K562 (cell line): Measurements from ENCODE around the gene FBXW7. TPM values are rescaled to one million over a fixed set of nuclear protein-coding genes. Genes with fewer than 3 reads are reported as not detected.

Experiments
- C11orf30 ChIP-seq: fragments of 450-650 bp; IDR thresholded peaks from 2 replicates; pipeline ENCODE4 v1.6.1; 2016; ENCODE audit warnings: low read depth, mild to moderate bottlenecking
- CBFB ChIP-seq: sonication (generic); formaldehyde crosslinking; IDR thresholded peaks from 2 replicates; pipeline ENCODE4 v1.4.0; 2020; ENCODE audit warnings: mild to moderate bottlenecking, missing genetic modification reagents
- CTBP1 ChIP-seq: fragments of 450-650 bp; IDR thresholded peaks from 2 replicates; pipeline ENCODE4 v1.6.1; 2016; ENCODE audit warnings: borderline replicate concordance
- FUS ChIP-seq: fragments of 200-400 bp; formaldehyde crosslinking; optimal IDR thresholded peaks from 2 replicates; pipeline ENCODE3; 2017; ENCODE audit warnings: low read depth, low read length
- GABPB2 ChIP-seq: fragments of 250-450 bp; sonication (Bioruptor Pico); conservative IDR thresholded peaks from 2 replicates; pipeline ENCODE4 v1.5.1; 2021; ENCODE audit warnings: mild to moderate bottlenecking
- LCOR ChIP-seq: sonication (generic); formaldehyde crosslinking; IDR thresholded peaks from 2 replicates; pipeline ENCODE4 v1.8.0; 2022; ENCODE audit warnings: mild to moderate bottlenecking, missing genetic modification reagents
- MTA2 ChIP-seq: fragments of 450-650 bp; IDR thresholded peaks from 2 replicates; pipeline ENCODE4 v1.6.1; 2016; ENCODE audit warnings: low read depth
- MYNN ChIP-seq, 2 experiments: sonication (generic); formaldehyde crosslinking in 1 of 2; IDR thresholded peaks; 2 replicates each; pipeline versions ENCODE4 v1.5.0 to v1.6.1; 2016 to 2020; ENCODE audit warnings: antibody characterized with exemption in 1 of 2, missing genetic modification reagents in 1 of 2
- NCOA4 ChIP-seq: fragments of 450-650 bp; IDR thresholded peaks from 2 replicates; pipeline ENCODE4 v1.6.1; 2018; ENCODE audit warnings: mild to moderate bottlenecking; ENCODE audit not compliant: partially characterized antibody
- PYGO2 ChIP-seq: fragments of 450-650 bp; IDR thresholded peaks from 2 replicates; pipeline ENCODE4 v1.6.1; 2016; ENCODE audit warnings: mild to moderate bottlenecking, missing genetic modification characterization, moderate library complexity, missing compliant biosample characterization
- RAD21 ChIP-seq, 2 experiments: fragments of 250-450 bp in 1 of 2; fragments of 450-650 bp in 1 of 2; sonication (Bioruptor Pico) in 1 of 2; formaldehyde crosslinking in 1 of 2; IDR thresholded peaks in 1 of 2; conservative IDR thresholded peaks in 1 of 2; 2 replicates each; pipeline versions ENCODE4 v1.4.0 to v1.8.0; 2020 to 2022; ENCODE audit warnings: mild to moderate bottlenecking in 2 of 2, moderate library complexity in 1 of 2
- RBM25 ChIP-seq: fragments of 200-400 bp; formaldehyde crosslinking; IDR thresholded peaks from 2 replicates; pipeline ENCODE4 v1.6.1; 2018; ENCODE audit warnings: low read length, low read depth, moderate library complexity; ENCODE audit not compliant: severe bottlenecking
- SLC30A9 ChIP-seq: fragments of 250-450 bp; sonication (Bioruptor Pico); IDR thresholded peaks from 2 replicates; pipeline ENCODE4 v1.8.0; 2022; ENCODE audit warnings: mild to moderate bottlenecking, moderate library complexity
- U2AF1 ChIP-seq: fragments of 200-400 bp; formaldehyde crosslinking; optimal IDR thresholded peaks from 2 replicates; pipeline ENCODE3; 2017; ENCODE audit warnings: mild to moderate bottlenecking, low read depth, low read length, moderate library complexity
- ZNF124 ChIP-seq: sonication (generic); formaldehyde crosslinking; IDR thresholded peaks from 2 replicates; pipeline ENCODE4 v1.8.1; 2022; ENCODE audit warnings: missing genetic modification reagents
- ZNF277 ChIP-seq: fragments of 250-450 bp; sonication (Bioruptor Pico); IDR thresholded peaks from 2 replicates; pipeline ENCODE4 v1.8.0; 2022; ENCODE audit warnings: inconsistent platforms, mild to moderate bottlenecking, moderate library complexity, borderline replicate concordance
- ZNF695 ChIP-seq: fragments of 450-650 bp; formaldehyde crosslinking; IDR thresholded peaks from 2 replicates; pipeline ENCODE4 v1.4.0; 2020; ENCODE audit warnings: mild to moderate bottlenecking, moderate library complexity
- ZNF764 ChIP-seq: fragments of 250-450 bp; sonication (Bioruptor Pico); IDR thresholded peaks from 2 replicates; pipeline ENCODE4 v1.4.0; 2020; ENCODE audit warnings: low read depth, mild to moderate bottlenecking, moderate library complexity
- polyA plus RNA-seq, 8 experiments: library from polyadenylated mRNA; depleted of rRNA in 4 of 8; stranded (reverse) in 5 of 8; unstranded in 3 of 8; fragments of >200 nt; fragmentation: Nextera tagmentation in 2 of 8; fragmentation: Illumina TruSeq in 1 of 8; extraction: Ambion mirVana in 2 of 8; extraction: Trizol in 1 of 8; gene quantifications; 2 replicates each; pipeline versions ENCODE4 v1.2.1 to v1.2.3, GENCODE V29; 2011 to 2014; ENCODE audit warnings: inconsistent platforms in 1 of 8, missing spikeins in 1 of 8
- total RNA-seq, 7 experiments: library from RNA; depleted of rRNA in 6 of 7; stranded (reverse); fragments of >200 nt in 6 of 7; fragmentation: Illumina TruSeq in 2 of 7; extraction: Trizol in 2 of 7; gene quantifications; 2 replicates each; pipeline versions ENCODE4 v1.2.1 to v1.2.3, GENCODE V29; 2011 to 2021; ENCODE audit warnings: low replicate concordance in 1 of 7
- TF ChIP-seq, protein P1 (sequence below): fragments of 450-650 bp; IDR thresholded peaks from 2 replicates; pipeline ENCODE4 v1.6.1; 2016; ENCODE audit warnings: mild to moderate bottlenecking
- TF ChIP-seq, protein P2 (sequence below): fragments of 250-450 bp; sonication (Bioruptor Pico); IDR thresholded peaks from 2 replicates; pipeline ENCODE4 v1.5.0; 2021

Gene FBXW7
- total and polyA plus RNA-seq, 9 of the 15 experiments (the other 6 are each of a cell fraction or from before 2014, with no cell fraction given) = 6.8 to 44.2 (median 16.4) TPM

DNA sequence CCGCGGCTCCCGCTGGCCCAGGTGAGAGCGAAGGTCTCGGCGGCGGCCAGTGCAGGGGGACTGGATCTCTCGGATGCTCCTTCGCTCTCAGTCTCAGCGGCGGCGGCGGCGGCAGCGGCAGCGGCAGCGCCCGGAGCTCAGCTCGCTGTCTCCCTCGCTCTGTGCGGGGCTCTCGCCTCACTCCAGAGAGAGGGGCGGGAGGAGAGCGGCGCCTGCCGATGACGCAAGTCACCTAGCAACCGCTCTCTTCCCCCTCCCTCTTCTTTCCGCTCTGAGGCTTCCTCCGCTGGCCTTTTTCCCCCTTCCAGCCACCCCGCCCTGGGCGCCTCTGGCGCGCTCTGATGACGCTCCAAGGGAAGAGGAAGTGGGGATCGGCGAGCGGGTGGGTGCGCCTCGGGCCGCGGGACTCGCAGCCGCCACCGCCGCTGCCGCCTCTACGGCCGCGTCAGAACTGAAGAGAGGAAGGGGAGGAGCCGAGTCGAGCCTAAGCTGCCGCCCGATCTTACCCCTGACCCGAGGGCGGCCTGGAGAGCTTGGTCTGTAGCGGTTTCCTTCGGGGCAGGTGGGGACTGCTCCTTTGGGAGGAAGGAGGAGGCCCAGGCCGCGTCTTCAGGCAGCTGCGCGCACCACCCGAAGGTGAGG, at the start of gene FBXW7 (continued):
- TF ChIP-seq MYNN (IDR thresholded peaks at IDR 0.05) (peak; percentile 11; the same call in 1 of the 2 replicates), MYNN (CRISPR knock-in tag; IDR thresholded peaks at IDR 0.05) (no peak), ZNF695 (no peak), CBFB (CRISPR knock-in tag) (0 out of 2 replicates have a peak, but pooled peaks have one; percentile 26), ZNF277 (no peak), ZNF124 (no peak), C11orf30 (peak; percentile 92), MTA2 (no peak), SLC30A9 (CRISPR knock-in tag) (no peak), RAD21 (CRISPR knock-in tag; conservative IDR thresholded peaks at IDR 0.05 in 1 of 2, IDR thresholded peaks at IDR 0.05 in 1 of 2) (0 out of 4 replicates have a peak, but pooled peaks of 1 of the 2 experiments have one; percentile 2), LCOR (CRISPR knock-in tag) (peak; percentile 71; the same call in 1 of the 2 replicates), U2AF1 (no peak), FUS (no peak), GABPB2 (CRISPR knock-in tag) (no peak), PYGO2 (no peak), ZNF764 (CRISPR knock-in tag) (no peak), CTBP1 (peak; percentile 87), NCOA4 (no peak), RBM25 (no peak)
- TF ChIP-seq, protein P1, sequence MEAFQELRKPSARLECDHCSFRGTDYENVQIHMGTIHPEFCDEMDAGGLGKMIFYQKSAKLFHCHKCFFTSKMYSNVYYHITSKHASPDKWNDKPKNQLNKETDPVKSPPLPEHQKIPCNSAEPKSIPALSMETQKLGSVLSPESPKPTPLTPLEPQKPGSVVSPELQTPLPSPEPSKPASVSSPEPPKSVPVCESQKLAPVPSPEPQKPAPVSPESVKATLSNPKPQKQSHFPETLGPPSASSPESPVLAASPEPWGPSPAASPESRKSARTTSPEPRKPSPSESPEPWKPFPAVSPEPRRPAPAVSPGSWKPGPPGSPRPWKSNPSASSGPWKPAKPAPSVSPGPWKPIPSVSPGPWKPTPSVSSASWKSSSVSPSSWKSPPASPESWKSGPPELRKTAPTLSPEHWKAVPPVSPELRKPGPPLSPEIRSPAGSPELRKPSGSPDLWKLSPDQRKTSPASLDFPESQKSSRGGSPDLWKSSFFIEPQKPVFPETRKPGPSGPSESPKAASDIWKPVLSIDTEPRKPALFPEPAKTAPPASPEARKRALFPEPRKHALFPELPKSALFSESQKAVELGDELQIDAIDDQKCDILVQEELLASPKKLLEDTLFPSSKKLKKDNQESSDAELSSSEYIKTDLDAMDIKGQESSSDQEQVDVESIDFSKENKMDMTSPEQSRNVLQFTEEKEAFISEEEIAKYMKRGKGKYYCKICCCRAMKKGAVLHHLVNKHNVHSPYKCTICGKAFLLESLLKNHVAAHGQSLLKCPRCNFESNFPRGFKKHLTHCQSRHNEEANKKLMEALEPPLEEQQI = peak; percentile 68; the same call in 1 of the 2 replicates
- TF ChIP-seq, protein P2, sequence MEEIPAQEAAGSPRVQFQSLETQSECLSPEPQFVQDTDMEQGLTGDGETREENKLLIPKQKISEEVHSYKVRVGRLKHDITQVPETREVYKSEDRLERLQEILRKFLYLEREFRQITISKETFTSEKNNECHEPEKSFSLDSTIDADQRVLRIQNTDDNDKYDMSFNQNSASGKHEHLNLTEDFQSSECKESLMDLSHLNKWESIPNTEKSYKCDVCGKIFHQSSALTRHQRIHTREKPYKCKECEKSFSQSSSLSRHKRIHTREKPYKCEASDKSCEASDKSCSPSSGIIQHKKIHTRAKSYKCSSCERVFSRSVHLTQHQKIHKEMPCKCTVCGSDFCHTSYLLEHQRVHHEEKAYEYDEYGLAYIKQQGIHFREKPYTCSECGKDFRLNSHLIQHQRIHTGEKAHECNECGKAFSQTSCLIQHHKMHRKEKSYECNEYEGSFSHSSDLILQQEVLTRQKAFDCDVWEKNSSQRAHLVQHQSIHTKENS (CRISPR knock-in tag) = no peak
